HEK293 (cell line): ENCODE measurements around the gene ASB16.

Source experiments
- CTCF ChIP-seq: fragments of 450-650 bp; formaldehyde crosslinking; IDR thresholded peaks from 2 replicates; pipeline ENCODE4 v1.5.1; 2016; ENCODE audit warnings: missing biosample characterization, missing genetic modification characterization
- ZFP37 ChIP-seq: fragments of 450-650 bp; formaldehyde crosslinking; IDR thresholded peaks from 2 replicates; pipeline ENCODE4 v1.5.1; 2016; ENCODE audit warnings: missing biosample characterization, missing genetic modification characterization
- ZNF211 ChIP-seq: fragments of 450-650 bp; formaldehyde crosslinking; IDR thresholded peaks from 2 replicates; pipeline ENCODE4 v1.5.1; 2016; ENCODE audit warnings: low read depth, missing biosample characterization, missing genetic modification characterization
- ZNF302 ChIP-seq: fragments of 450-650 bp; formaldehyde crosslinking; IDR thresholded peaks from 2 replicates; pipeline ENCODE4 v1.5.1; 2016; ENCODE audit warnings: missing biosample characterization, missing genetic modification characterization, low read depth

- TF ChIP-seq ZNF211 (tag by site-specific recombination), result no peak
- no peak for TF ChIP-seq ZFP37 (tag by site-specific recombination)
- no peak for TF ChIP-seq CTCF (tag by site-specific recombination)
- TF ChIP-seq ZNF302 (tag by site-specific recombination), result no peak
Measured at GRCh38 chr17:44121997-44122815, 48.3 kb upstream of the ASB16 start.
